Mucosa of descending colon (tissue), 3 donors: ENCODE data around the gene SVOP. TPM values are rescaled to one million over a fixed set of nuclear protein-coding genes. Genes with fewer than 3 reads are reported as not detected.
"Not testable (repeated sequence)": the region's sequence is repeated elsewhere in the genome, so short reads cannot be mapped to it uniquely, and the experiment has no call there.

Experiments used
- ATAC-seq: fragments of 200-7000 bp; cut with Tn5 transposase; one replicate; pipeline ENCODE4 v1.9.1; 2020; ENCODE audit warnings: mild to moderate bottlenecking, moderate library complexity
- DNase-seq, 3 donors: peaks; one replicate each; pipeline ENCODE4 v3.0.0-alpha.2; 2020
- H3K36me3 ChIP-seq: fragments of 200-600 bp; one replicate; pipeline ENCODE4 v1.8.0; 2021; ENCODE audit warnings: low read depth, mild to moderate bottlenecking
- H3K4me1 ChIP-seq: fragments of 200-600 bp; one replicate; pipeline ENCODE4 v1.8.0; 2021; ENCODE audit warnings: low read depth, mild to moderate bottlenecking
- H3K4me3 ChIP-seq: fragments of 200-600 bp; one replicate; pipeline ENCODE4 v1.8.0; 2021; ENCODE audit warnings: mild to moderate bottlenecking
- H3K9me3 ChIP-seq: fragments of 200-600 bp; one replicate; pipeline ENCODE4 v1.8.0; 2021; ENCODE audit warnings: mild to moderate bottlenecking
- intact Hi-C, 2 donors: fragments of 100-400 bp; cut with DNase I in 1 of 2; cut with micrococcal nuclease in 1 of 2; formaldehyde crosslinking; loops; one replicate each; pipeline versions ENCODE4 v1.11.0 to v1.11.1; 2022; cut with DNase I, micrococcal nuclease
- total RNA-seq, 3 donors: library from RNA; stranded (reverse); fragmentation: NEBNext Ultra II Directional in 2 of 3; extraction: Animal tissue kit (Norgen Biotek cat#: 25700) in 2 of 3; gene quantifications; one replicate each; pipeline versions ENCODE4 v1.2.1 to v1.2.4, GENCODE V29; 2021 to 2023
- TF ChIP-seq, protein P1 (sequence below): fragments of 200-600 bp; IDR thresholded peaks from one replicate; pipeline ENCODE4 v1.8.0; 2022; ENCODE audit warnings: antibody characterized with exemption, mild to moderate bottlenecking
- donor health status: DM: no; HTN: no; CAD: no; lungs with moderate emphysema.
- donor health status: DM: no; HTN: no; CAD: no.
- donor health status: DM: no; HTN: yes; CAD: no.

The SVOP gene
- total RNA-seq, 3 donors from 2014 or later = 0.26 to 1.7 (median 0.31) TPM

DNA sequence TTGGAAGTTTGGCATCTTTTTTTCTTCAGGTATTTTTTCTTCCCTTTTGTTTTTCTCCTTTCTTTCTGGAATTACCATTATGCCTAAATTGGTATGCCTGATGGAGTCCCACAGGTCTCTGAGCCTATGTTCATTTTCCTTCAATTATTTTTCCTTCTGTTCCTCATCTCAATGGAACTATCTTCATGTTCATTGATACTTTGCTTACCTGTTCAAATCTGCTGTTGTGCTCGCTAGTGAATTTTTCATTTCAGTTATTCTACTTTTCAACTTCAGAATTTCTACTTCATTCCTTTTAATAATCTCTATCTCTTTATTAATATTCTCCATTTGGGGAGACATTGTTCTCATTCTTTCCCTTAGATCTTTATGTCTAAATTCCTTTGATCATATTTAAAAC is 16.1 kb upstream of the SVOP start:
- DNase-seq (no peak), ATAC-seq (no peak)
- H3K36me3 ChIP-seq = no peaks in the 10 kb centered on the region
- intact Hi-C loops = no loop called here
- H3K4me1 ChIP-seq = no peaks in the 10 kb centered on the region
- TF ChIP-seq, protein P1, sequence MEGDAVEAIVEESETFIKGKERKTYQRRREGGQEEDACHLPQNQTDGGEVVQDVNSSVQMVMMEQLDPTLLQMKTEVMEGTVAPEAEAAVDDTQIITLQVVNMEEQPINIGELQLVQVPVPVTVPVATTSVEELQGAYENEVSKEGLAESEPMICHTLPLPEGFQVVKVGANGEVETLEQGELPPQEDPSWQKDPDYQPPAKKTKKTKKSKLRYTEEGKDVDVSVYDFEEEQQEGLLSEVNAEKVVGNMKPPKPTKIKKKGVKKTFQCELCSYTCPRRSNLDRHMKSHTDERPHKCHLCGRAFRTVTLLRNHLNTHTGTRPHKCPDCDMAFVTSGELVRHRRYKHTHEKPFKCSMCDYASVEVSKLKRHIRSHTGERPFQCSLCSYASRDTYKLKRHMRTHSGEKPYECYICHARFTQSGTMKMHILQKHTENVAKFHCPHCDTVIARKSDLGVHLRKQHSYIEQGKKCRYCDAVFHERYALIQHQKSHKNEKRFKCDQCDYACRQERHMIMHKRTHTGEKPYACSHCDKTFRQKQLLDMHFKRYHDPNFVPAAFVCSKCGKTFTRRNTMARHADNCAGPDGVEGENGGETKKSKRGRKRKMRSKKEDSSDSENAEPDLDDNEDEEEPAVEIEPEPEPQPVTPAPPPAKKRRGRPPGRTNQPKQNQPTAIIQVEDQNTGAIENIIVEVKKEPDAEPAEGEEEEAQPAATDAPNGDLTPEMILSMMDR = no peak
- H3K4me3 ChIP-seq = no peak overlapping the region
- no peaks in the 10 kb centered on the region for H3K9me3 ChIP-seq

DNA sequence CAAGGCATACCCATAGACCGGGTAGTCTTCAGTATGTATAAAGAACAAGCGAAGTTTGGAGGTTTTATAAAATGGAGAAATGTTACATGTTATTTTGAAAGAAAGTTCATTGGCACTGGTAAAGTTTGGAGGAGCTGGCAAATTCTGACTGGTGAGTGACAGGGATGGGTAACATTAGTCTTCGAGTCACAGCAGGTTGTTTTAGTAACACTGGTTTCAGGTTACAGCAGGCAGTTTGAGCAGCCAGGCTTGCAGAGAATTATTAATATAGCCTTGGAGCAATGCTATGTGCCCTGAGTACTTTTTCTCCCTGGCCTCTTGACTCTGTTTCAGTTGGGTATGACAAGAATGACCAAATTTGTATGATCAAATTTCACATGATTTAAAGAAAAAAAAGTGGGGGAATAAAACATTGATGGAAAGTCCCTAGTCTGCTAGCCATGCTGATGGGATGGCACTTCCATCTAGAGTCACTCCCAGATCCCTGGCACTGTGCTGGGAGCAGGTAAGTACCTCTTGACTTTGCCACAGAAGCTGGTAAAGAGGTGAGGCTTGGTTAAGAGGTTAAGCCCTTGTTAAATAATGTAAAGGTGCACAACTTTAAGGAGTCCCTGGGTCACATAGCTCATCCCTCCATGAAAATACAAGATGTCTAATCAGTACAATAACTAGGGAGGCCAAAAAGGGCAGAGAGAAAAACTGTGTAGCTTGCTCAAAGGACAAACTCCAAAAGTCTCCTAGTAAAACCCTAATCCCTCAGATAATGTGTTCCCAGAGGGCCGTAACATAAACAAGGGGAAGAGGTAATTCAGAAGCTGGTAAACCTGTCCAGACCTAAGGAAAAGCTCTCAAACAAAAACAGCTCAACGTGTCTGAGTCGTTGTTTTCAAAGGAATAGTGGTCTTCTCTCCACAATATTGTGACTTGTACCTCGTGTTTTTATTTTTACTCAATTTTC is 12.7 kb upstream of the SVOP start:
- Histone ChIP-seq H3K9me3 (no peaks in the 10 kb centered on the region), H3K4me3 (no peak overlapping the region), H3K4me1 (no peaks in the 10 kb centered on the region), H3K36me3 (no peaks in the 10 kb centered on the region)
- intact Hi-C loops = no loop called here
- DNase-seq (no peak), ATAC-seq (no peak)
- TF ChIP-seq, protein P1 = no peak

DNA sequence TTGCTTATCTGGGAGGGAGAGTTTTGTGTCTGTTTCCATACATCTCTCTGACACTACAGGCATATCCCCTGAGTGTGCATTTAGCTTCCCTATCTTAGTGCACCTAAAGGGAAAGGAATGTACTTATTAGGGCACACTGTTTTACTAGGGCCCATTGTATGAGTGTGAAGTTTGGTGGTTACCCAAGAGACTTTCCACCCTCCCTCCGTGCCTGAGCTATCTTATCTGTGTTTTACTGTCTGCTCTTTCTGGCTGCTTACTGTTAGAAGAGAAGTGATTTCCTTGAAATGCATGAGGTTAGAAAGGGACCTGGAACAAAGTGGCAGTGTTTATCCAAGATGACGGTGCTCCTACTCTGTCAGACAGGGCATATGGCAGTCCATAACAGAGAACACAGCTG is 8.5 kb upstream of the SVOP start:
- TF ChIP-seq, protein P1 = no peak
- ATAC-seq = no peak
- intact Hi-C loops = no loop called here
- Histone ChIP-seq H3K36me3 (no peaks in the 10 kb centered on the region), H3K4me3 (no peak overlapping the region), H3K9me3 (no peaks in the 10 kb centered on the region), H3K4me1 (no peaks in the 10 kb centered on the region)
- no peak for DNase-seq

DNA sequence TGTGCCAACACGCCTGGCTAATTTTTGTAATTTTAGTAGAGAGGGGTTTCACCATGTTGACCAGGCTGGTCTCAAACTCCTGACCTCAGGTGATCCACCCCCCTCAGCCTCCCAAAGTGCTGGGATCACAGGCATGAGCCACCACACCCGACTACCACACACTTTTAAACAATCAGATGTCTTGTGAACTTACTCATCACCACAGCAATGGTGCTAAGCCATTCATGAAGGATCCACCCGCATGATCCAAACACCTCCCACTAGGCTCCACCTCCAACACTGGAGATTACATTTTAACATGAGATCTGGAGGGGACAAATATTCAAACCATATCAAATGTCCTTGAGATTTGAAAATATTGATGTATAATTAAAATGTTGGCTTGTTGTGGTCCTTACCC is 7.8 kb upstream of the SVOP start:
- DNase-seq, H3K9me3 ChIP-seq, ATAC-seq, intact Hi-C loops, H3K4me3 ChIP-seq, H3K36me3 ChIP-seq, H3K4me1 ChIP-seq: not testable (repeated sequence)

DNA sequence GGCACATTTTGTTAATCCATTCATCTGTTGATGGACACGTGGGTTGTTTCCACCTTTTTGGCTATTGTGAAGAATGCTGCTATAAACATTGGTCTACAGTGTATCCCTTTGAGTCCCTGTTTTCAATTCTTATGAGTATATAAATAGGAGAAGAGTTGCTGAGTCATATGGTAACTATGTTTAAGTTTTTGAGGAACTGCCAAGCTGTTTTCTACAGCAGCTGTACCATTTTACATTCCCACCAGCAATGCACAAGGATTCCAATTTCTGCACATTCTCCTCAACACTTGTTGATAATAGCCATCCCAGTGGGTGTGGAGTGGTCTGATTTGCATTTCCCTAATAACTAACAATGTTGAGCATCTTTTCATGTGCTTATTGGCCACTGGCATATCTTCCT is 6.9 kb upstream of the SVOP start:
- intact Hi-C loops = no loop called here
- Histone ChIP-seq H3K36me3 (no peaks in the 10 kb centered on the region), H3K9me3 (no peaks in the 10 kb centered on the region), H3K4me3 (no peak overlapping the region), H3K4me1 (no peaks in the 10 kb centered on the region)
- ATAC-seq (no peak), DNase-seq (no peak)
- TF ChIP-seq, protein P1 = no peak

DNA sequence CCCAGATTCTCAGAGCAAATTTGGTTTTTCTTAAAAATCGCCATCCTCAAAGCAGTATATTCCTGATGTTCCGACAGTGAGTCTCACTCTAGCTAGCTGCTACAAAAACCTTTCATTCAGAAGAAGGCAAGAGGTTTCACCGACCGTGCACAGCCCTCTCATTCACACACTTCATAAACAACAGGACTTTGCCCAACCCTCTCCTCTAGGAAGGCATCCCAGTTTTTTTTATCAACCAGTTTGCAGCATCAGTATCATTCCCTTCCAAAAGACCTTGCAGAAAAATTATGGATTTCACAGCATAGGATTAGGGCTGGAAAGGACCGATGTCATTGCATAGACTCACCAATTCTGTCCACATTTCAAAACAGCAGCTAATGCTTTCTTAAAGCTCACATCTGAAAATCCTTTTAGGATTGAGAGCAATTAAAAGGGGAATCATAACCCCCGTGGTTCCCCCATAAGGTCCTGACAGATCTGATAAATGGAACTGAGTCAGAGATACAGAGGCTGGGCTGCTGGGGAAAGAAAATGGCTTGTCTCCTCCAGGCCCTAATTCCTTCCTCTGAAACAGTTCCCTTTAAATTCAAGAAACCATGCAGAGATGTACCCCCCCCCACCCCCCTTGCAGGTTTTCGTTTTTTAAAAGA is 597 bp downstream of the SVOP start:
- ATAC-seq = no peak

More for the DNA sequence above, 597 bp downstream of the SVOP start:
- intact Hi-C loops = no loop called here
- Histone ChIP-seq H3K36me3 (no peaks in the 10 kb centered on the region), H3K4me1 (peaks cover 4% of the 10 kb centered on the region), H3K9me3 (no peaks in the 10 kb centered on the region), H3K4me3 (no peak overlapping the region)
- TF ChIP-seq, protein P1 = no peak
- no peak for DNase-seq
